GM12878 (cell line): Measurements from ENCODE around the gene HIRA.

ENCODE experiments used
- ATF2 ChIP-seq: IDR thresholded peaks from 2 replicates; pipeline ENCODE4 v1.6.1; 2012; ENCODE audit warnings: low read length, inconsistent platforms
- EP300 ChIP-seq, 2 experiments: fragments of 150-350 bp in 1 of 2; IDR thresholded peaks; 2 replicates each; pipeline ENCODE4 v1.6.1; 2011 to 2012; ENCODE audit warnings: low read depth in 2 of 2, low read length in 2 of 2, borderline replicate concordance in 1 of 2, improper control_type of control experiment in 1 of 2, inconsistent platforms in 1 of 2; ENCODE audit not compliant: control insufficient read depth in 1 of 2
- EZH2 ChIP-seq: IDR thresholded peaks from 2 replicates; pipeline ENCODE4 v1.6.1; 2012; ENCODE audit warnings: low read depth, mild to moderate bottlenecking, control low read depth, inconsistent platforms, low read length, borderline replicate concordance; ENCODE audit not compliant: control insufficient read depth
- HDAC2 ChIP-seq: fragments of 200-600 bp; sonication (generic); IDR thresholded peaks from 2 replicates; pipeline ENCODE4 v1.6.1; 2017
- IRF3 ChIP-seq: fragments of 450-650 bp; IDR thresholded peaks from 2 replicates; pipeline ENCODE4 v1.6.1; 2014; ENCODE audit warnings: mild to moderate bottlenecking
- MLLT1 ChIP-seq: fragments of 450-650 bp; IDR thresholded peaks from 2 replicates; pipeline ENCODE4 v1.6.1; 2016; ENCODE audit warnings: mild to moderate bottlenecking
- MXI1 ChIP-seq: fragments of 150-350 bp; IDR thresholded peaks from 2 replicates; pipeline ENCODE4 v1.6.1; 2011; ENCODE audit warnings: low read depth, mild to moderate bottlenecking, inconsistent platforms, low read length, improper control_type of control experiment
- POLR2A ChIP-seq: IDR thresholded peaks from 2 replicates; pipeline ENCODE4 v1.6.1; 2011; ENCODE audit warnings: low read depth, mild to moderate bottlenecking, low read length
- POLR2AphosphoS5 ChIP-seq: IDR thresholded peaks from 2 replicates; pipeline ENCODE4 v1.6.1; 2011; ENCODE audit warnings: mild to moderate bottlenecking, low read length, inconsistent platforms
- PRDM15 ChIP-seq: fragments of 450-650 bp; formaldehyde crosslinking; IDR thresholded peaks from 2 replicates; pipeline ENCODE4 v1.4.0; 2020; ENCODE audit warnings: mild to moderate bottlenecking, moderate library complexity
- ZSCAN29 ChIP-seq: fragments of 450-650 bp; IDR thresholded peaks from 2 replicates; pipeline ENCODE4 v1.6.1; 2017; ENCODE audit warnings: mild to moderate bottlenecking, moderate library complexity

- no peak for TF ChIP-seq EZH2
- no peak for TF ChIP-seq EP300 (IDR thresholded peaks at IDR 0.05; ENCODE audit: borderline replicate concordance in 1 of 2, control insufficient read depth in 1 of 2, low read depth in 2 of 2, low read length in 2 of 2)
- no peak for TF ChIP-seq ATF2
- TF ChIP-seq ZSCAN29 = no peak
- no peak for TF ChIP-seq PRDM15 (CRISPR knock-in tag)
- no peak for TF ChIP-seq POLR2A
- TF ChIP-seq MLLT1 = no peak
- no peak for TF ChIP-seq POLR2AphosphoS5
- no peak for TF ChIP-seq IRF3
- no peak for TF ChIP-seq HDAC2
- TF ChIP-seq MXI1 = no peak
These were observed 63.7 kb downstream of the HIRA start for GRCh38 chr22:19367763-19368367.
